ENCODE data around the gene SGTB.

DNA sequence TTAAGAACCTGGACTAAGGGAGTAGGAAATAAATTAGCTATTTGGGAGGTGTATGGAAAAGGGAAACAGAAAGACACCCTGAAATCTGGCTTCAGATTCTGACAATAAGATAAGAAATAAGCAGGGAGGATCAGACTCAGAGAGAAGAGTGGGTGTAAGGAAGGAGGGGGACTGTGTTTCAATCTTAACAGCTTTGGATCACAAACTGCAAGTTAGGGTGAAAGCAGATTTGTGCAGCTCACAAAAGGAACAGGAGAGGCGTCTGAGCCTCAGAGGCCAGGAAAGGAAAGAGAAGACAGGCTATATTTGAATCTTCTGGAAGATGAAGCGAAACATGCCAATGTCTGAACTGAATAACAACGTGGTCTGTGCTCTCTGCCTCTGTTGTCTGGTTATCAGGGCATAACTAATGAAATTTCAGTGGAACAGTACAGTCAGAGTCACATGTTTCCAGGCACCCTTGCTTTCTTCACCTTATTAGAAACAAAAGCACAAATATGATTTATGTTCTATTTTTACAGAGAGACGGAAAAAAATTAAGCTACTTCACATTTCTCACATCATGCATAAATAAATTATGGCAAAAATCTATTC, 26.6 kb downstream of the SGTB start:
- TF ChIP-seq, protein P1, sequence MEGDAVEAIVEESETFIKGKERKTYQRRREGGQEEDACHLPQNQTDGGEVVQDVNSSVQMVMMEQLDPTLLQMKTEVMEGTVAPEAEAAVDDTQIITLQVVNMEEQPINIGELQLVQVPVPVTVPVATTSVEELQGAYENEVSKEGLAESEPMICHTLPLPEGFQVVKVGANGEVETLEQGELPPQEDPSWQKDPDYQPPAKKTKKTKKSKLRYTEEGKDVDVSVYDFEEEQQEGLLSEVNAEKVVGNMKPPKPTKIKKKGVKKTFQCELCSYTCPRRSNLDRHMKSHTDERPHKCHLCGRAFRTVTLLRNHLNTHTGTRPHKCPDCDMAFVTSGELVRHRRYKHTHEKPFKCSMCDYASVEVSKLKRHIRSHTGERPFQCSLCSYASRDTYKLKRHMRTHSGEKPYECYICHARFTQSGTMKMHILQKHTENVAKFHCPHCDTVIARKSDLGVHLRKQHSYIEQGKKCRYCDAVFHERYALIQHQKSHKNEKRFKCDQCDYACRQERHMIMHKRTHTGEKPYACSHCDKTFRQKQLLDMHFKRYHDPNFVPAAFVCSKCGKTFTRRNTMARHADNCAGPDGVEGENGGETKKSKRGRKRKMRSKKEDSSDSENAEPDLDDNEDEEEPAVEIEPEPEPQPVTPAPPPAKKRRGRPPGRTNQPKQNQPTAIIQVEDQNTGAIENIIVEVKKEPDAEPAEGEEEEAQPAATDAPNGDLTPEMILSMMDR (IDR thresholded peaks at IDR 0.05; ENCODE audit: control extremely low read depth in 1 of 3, insufficient read depth in 1 of 3, low read depth in 1 of 3, low read length in 3 of 3), result no peak
- TF ChIP-seq JUND (IDR thresholded peaks at IDR 0.05; ENCODE audit: low read length) (no peak), BRCA1 (IDR thresholded peaks at IDR 0.05; ENCODE audit: low read depth, low read length) (no peak), EP300 (IDR thresholded peaks at IDR 0.05; ENCODE audit: borderline replicate concordance in 1 of 2, low read depth in 2 of 2, low read length in 2 of 2) (no peak), TAF1 (IDR thresholded peaks at IDR 0.05; ENCODE audit: low read depth, low read length) (no peak), SIN3A (conservative IDR thresholded peaks at IDR 0.05 in 1 of 2, IDR thresholded peaks at IDR 0.05 in 1 of 2; ENCODE audit: low read depth in 1 of 2, low read length in 2 of 2) (no peak), POLR2AphosphoS5 (IDR thresholded peaks at IDR 0.05; ENCODE audit: low read depth, low read length) (no peak)
